ENCODE results near the gene OSER1. TPM values are rescaled to one million over a fixed set of nuclear protein-coding genes. Genes with fewer than 3 reads are reported as not detected.

Gene OSER1
- total RNA-seq, 1 experiment from 2014 or later, result 35.7 TPM

- Histone ChIP-seq H3K9me3 (ENCODE audit: control insufficient read depth, low read depth, low read length) (no peaks in the 10 kb centered on the region), H4K20me1 (ENCODE audit: control insufficient read depth, insufficient read depth, insufficient read length) (no peaks in the 10 kb centered on the region), H2BK5ac (ENCODE audit: insufficient read length, low read length) (no peak overlapping the region), H3K4me1 (ENCODE audit: insufficient read depth, low read length) (no peaks in the 10 kb centered on the region), H2AFZ (ENCODE audit: low read length) (no peak overlapping the region), H3K23ac (ENCODE audit: insufficient read length, low read depth, low read length) (no peak overlapping the region), H3K23me2 (ENCODE audit: insufficient read length, low read depth, low read length, poor library complexity, severe bottlenecking) (no peaks in the 10 kb centered on the region), H4K5ac (ENCODE audit: insufficient read length, low read depth, low read length) (no peak overlapping the region), H2BK15ac (ENCODE audit: low read depth, low read length) (no peak overlapping the region), H4K91ac (ENCODE audit: insufficient read length, low read depth, low read length) (no peak overlapping the region), H3K27ac (ENCODE audit: insufficient read length, low read depth, low read length) (no peak overlapping the region), H3K79me1 (ENCODE audit: insufficient read depth, low read depth, low read length, poor library complexity, severe bottlenecking) (no peaks in the 10 kb centered on the region), H2AK5ac (ENCODE audit: insufficient read length, low read length) (no peak overlapping the region), H3K4ac (ENCODE audit: low read depth, low read length) (no peak overlapping the region), H3K79me2 (ENCODE audit: insufficient read depth, low read length) (no peaks in the 10 kb centered on the region), H2BK12ac (ENCODE audit: insufficient read length, low read depth, low read length) (no peak overlapping the region), H3K27me3 (ENCODE audit: insufficient read depth, low read length) (no peaks in the 10 kb centered on the region), H4K8ac (replicated peaks; ENCODE audit: insufficient read length, low read depth, low read length) (no peak overlapping the region), H3T11ph (ENCODE audit: low read length) (no peak overlapping the region), H3K9ac (ENCODE audit: extremely low read depth, insufficient read length, low read length) (no peak overlapping the region), H2BK20ac (ENCODE audit: low read depth, low read length, poor library complexity, severe bottlenecking) (no peak overlapping the region), H3K4me2 (ENCODE audit: insufficient read depth, insufficient read length, low read length) (no peak overlapping the region), H2BK120ac (ENCODE audit: low read depth, low read length, poor library complexity, severe bottlenecking) (no peak overlapping the region), H3K18ac (ENCODE audit: insufficient read length, low read depth, low read length) (no peak overlapping the region), H3K14ac (ENCODE audit: insufficient read depth, low read length) (no peak overlapping the region), H3K56ac (ENCODE audit: insufficient read length, low read depth, low read length) (no peak overlapping the region)
- peaks cover 0 to 5% of the 10 kb centered on the region in 2 experiments; a peak in 2 of 4 replicates for H3K4me1 Mint-ChIP-seq
- H3K36me3 Mint-ChIP-seq (ENCODE audit: insufficient read depth in 1 of 3, low read depth in 3 of 3), result no peaks in the 10 kb centered on the region
- H3K27me3 Mint-ChIP-seq (ENCODE audit: low read depth), result peaks cover 3% of the 10 kb centered on the region
- H3K27ac Mint-ChIP-seq, result no peak overlapping the region
- WGBS (ENCODE audit: extremely low coverage, insufficient read length, low lambda C conversion rate), result no CpG with 5 or more reads among the region's 2 CpGs
- no peak for DNase-seq
- TF ChIP-seq CTCF (conservative IDR thresholded peaks at IDR 0.05), result no peak
- H3K4me3 Mint-ChIP-seq, result no peak overlapping the region
- peaks cover 0 to 2% of the 10 kb centered on the region in 2 experiments; a peak in 1 of 5 replicates for H3K9me3 Mint-ChIP-seq
Measured at GRCh38 chr20:44172572-44172950, 38.0 kb downstream of the OSER1 start.
